Measurements from ENCODE around the gene GZMH.

- TF ChIP-seq GATA2 (IDR thresholded peaks at IDR 0.05; ENCODE audit: low read depth, low read length): no peak
- TF ChIP-seq GATA3 (IDR thresholded peaks at IDR 0.05; ENCODE audit: low read depth, low read length): no peak
Measured at GRCh38 chr14:24634158-24634557, 24.7 kb upstream of the GZMH start, which contains the start of gene GZMB.
